ENCODE results near the gene MTMR12. TPM values are rescaled to one million over a fixed set of nuclear protein-coding genes. Genes with fewer than 3 reads are reported as not detected.

MTMR12 gene
- total and polyA plus RNA-seq, 2 of the 13 experiments (the other 11 are each of a cell fraction or from before 2014, with no cell fraction given) = 23.4 to 36.6 TPM

DNA sequence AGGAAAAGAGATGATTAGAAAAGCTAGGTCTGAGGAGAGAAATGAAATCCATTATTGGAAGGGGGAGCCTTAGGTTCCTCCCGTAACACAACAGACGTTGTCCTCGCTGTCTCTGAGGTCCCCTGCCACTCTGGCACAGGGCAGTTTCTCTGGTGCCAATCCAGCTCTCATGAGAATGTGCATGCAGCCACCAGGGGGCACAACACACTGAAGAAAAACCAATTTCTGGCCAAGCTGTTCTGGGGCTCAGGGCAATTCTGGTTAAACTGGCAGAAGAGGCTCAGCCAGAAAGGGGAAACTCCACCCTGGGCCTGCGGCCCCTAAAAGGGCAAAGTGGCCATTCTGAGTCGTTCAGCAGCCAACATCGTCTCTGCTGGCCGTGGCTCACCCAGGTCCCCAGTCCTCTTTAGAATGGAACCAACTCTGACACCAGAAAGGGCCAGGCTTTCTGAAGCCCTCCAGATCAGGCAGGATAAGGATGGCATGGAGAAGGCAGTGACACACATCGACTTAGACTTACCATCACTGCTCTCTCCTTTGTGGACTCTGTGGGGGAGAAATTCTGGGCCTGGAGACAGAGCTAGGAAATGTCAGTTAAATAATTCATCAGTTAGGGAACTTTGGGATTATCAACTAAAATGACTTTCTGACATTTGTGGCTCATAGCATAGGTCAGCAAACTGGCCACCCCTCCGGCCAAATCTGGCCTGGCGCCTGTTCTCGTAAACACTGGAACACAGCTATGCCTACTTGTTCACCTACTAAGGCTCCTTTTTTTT, 80.1 kb downstream of the MTMR12 start (continued):
- TF ChIP-seq, protein P1, sequence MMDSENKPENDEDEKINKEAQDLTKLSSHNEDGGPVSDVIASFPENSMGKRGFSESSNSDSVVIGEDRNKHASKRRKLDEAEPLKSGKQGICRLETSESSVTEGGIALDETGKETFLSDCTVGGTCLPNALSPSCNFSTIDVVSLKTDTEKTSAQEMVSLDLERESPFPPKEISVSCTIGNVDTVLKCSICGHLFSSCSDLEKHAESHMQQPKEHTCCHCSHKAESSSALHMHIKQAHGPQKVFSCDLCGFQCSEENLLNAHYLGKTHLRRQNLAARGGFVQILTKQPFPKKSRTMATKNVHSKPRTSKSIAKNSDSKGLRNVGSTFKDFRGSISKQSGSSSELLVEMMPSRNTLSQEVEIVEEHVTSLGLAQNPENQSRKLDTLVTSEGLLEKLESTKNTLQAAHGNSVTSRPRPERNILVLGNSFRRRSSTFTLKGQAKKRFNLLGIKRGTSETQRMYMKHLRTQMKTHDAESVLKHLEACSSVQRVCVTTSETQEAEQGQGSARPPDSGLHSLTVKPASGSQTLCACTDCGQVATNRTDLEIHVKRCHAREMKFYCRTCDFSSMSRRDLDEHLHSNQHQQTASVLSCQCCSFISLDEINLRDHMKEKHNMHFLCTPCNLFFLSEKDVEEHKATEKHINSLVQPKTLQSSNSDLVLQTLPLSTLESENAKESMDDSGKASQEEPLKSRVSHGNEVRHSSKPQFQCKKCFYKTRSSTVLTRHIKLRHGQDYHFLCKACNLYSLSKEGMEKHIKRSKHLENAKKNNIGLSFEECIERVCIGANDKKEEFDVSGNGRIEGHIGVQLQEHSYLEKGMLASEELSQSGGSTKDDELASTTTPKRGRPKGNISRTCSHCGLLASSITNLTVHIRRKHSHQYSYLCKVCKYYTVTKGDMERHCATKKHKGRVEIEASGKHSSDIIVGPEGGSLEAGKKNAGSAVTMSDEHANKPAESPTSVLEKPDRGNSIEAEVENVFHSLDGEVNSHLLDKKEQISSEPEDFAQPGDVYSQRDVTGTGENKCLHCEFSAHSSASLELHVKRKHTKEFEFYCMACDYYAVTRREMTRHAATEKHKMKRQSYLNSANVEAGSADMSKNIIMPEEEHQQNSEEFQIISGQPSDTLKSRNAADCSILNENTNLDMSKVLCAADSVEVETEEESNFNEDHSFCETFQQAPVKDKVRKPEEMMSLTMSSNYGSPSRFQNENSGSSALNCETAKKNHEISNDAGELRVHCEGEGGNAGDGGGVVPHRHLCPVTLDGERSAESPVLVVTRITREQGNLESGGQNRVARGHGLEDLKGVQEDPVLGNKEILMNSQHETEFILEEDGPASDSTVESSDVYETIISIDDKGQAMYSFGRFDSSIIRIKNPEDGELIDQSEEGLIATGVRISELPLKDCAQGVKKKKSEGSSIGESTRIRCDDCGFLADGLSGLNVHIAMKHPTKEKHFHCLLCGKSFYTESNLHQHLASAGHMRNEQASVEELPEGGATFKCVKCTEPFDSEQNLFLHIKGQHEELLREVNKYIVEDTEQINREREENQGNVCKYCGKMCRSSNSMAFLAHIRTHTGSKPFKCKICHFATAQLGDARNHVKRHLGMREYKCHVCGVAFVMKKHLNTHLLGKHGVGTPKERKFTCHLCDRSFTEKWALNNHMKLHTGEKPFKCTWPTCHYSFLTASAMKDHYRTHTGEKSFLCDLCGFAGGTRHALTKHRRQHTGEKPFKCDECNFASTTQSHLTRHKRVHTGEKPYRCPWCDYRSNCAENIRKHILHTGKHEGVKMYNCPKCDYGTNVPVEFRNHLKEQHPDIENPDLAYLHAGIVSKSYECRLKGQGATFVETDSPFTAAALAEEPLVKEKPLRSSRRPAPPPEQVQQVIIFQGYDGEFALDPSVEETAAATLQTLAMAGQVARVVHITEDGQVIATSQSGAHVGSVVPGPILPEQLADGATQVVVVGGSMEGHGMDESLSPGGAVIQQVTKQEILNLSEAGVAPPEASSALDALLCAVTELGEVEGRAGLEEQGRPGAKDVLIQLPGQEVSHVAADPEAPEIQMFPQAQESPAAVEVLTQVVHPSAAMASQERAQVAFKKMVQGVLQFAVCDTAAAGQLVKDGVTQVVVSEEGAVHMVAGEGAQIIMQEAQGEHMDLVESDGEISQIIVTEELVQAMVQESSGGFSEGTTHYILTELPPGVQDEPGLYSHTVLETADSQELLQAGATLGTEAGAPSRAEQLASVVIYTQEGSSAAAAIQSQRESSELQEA (CRISPR knock-in tag; IDR thresholded peaks at IDR 0.05; ENCODE audit: not compliant biosample characterization) = no peak
- TF ChIP-seq, protein P2, sequence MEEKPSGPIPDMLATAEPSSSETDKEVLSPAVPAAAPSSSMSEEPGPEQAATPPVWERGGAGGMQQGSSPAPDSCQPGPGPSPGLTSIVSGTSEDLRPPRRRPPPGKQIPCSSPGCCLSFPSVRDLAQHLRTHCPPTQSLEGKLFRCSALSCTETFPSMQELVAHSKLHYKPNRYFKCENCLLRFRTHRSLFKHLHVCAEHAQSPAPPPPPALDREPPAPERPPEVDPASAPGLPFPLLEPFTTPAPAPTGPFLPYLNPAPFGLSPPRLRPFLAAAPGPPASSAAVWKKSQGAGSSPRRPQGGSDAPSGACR (CRISPR knock-in tag; IDR thresholded peaks at IDR 0.05) = no peak
- TF ChIP-seq, protein P3, sequence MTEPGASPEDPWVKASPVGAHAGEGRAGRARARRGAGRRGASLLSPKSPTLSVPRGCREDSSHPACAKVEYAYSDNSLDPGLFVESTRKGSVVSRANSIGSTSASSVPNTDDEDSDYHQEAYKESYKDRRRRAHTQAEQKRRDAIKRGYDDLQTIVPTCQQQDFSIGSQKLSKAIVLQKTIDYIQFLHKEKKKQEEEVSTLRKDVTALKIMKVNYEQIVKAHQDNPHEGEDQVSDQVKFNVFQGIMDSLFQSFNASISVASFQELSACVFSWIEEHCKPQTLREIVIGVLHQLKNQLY (CRISPR knock-in tag; IDR thresholded peaks at IDR 0.05) = no peak
- TF ChIP-seq, protein P4, sequence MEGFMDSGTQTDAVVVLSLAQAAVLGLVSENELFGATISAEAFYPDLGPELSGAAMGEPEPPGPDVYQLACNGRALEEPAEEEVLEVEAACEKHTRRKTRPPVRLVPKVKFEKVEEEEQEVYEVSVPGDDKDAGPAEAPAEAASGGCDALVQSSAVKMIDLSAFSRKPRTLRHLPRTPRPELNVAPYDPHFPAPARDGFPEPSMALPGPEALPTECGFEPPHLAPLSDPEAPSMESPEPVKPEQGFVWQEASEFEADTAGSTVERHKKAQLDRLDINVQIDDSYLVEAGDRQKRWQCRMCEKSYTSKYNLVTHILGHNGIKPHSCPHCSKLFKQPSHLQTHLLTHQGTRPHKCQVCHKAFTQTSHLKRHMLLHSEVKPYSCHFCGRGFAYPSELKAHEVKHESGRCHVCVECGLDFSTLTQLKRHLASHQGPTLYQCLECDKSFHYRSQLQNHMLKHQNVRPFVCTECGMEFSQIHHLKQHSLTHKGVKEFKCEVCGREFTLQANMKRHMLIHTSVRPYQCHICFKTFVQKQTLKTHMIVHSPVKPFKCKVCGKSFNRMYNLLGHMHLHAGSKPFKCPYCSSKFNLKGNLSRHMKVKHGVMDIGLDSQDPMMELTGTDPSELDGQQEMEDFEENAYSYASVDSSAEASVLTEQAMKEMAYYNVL (CRISPR knock-in tag; IDR thresholded peaks at IDR 0.05; ENCODE audit: borderline replicate concordance) = no peak
- TF ChIP-seq ELF3 (CRISPR knock-in tag; IDR thresholded peaks at IDR 0.05) (no peak), RFXANK (CRISPR knock-in tag; IDR thresholded peaks at IDR 0.05) (no peak), KAT8 (CRISPR knock-in tag; IDR thresholded peaks at IDR 0.05) (no peak), KAT7 (CRISPR knock-in tag; IDR thresholded peaks at IDR 0.05; ENCODE audit: borderline replicate concordance) (0 out of 2 replicates have a peak, but pooled peaks have one; percentile 26), ZNF12 (CRISPR knock-in tag; IDR thresholded peaks at IDR 0.05) (no peak)
- TF ChIP-seq, protein P5, sequence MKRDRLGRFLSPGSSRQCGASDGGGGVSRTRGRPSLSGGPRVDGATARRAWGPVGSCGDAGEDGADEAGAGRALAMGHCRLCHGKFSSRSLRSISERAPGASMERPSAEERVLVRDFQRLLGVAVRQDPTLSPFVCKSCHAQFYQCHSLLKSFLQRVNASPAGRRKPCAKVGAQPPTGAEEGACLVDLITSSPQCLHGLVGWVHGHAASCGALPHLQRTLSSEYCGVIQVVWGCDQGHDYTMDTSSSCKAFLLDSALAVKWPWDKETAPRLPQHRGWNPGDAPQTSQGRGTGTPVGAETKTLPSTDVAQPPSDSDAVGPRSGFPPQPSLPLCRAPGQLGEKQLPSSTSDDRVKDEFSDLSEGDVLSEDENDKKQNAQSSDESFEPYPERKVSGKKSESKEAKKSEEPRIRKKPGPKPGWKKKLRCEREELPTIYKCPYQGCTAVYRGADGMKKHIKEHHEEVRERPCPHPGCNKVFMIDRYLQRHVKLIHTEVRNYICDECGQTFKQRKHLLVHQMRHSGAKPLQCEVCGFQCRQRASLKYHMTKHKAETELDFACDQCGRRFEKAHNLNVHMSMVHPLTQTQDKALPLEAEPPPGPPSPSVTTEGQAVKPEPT (CRISPR knock-in tag; IDR thresholded peaks at IDR 0.05; ENCODE audit: low read depth) = no peak
- TF ChIP-seq, protein P6, sequence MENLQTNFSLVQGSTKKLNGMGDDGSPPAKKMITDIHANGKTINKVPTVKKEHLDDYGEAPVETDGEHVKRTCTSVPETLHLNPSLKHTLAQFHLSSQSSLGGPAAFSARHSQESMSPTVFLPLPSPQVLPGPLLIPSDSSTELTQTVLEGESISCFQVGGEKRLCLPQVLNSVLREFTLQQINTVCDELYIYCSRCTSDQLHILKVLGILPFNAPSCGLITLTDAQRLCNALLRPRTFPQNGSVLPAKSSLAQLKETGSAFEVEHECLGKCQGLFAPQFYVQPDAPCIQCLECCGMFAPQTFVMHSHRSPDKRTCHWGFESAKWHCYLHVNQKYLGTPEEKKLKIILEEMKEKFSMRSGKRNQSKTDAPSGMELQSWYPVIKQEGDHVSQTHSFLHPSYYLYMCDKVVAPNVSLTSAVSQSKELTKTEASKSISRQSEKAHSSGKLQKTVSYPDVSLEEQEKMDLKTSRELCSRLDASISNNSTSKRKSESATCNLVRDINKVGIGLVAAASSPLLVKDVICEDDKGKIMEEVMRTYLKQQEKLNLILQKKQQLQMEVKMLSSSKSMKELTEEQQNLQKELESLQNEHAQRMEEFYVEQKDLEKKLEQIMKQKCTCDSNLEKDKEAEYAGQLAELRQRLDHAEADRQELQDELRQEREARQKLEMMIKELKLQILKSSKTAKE (CRISPR knock-in tag; IDR thresholded peaks at IDR 0.05; ENCODE audit: borderline replicate concordance) = no peak

Measured in HepG2 (cell line).